ENCODE results near the gene SCARB2. TPM values are rescaled to one million over a fixed set of nuclear protein-coding genes. Genes with fewer than 3 reads are reported as not detected.

The SCARB2 gene
- polyA plus RNA-seq, 1 donor: 139 TPM

GRCh38 chr4:76148142-76148865, 65.3 kb downstream of the SCARB2 start, which contains the start of gene NUP54:
NUP54 (minus strand) TSS chr4:76148397; CDS start chr4:76148374, 23 bp downstream.
- DNase-seq (ENCODE audit: low read depth): peak; percentile 96

GRCh38 chr4:76147454-76148141, 66.0 kb downstream of the SCARB2 start:
- peak; percentile 9 for DNase-seq (ENCODE audit: low read depth)

DNA sequence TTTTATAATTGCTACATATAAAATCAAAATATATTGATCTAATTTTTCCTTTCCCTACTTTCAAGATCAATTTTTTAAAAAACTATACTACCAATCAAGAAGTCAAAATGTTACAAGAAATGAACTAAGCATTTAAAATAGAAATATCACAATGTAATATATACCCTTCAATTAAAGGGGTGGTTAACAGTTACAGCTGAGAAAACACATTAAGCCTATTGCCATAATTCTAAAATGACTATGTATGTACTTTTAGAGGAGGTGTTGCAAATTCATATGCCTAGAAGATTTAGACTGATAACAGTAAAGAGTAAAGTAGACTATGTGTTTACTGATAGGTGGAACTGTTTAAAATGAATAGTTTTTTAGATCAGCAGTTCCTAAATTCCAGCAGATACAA, 69.1 kb downstream of the SCARB2 start:
- DNase-seq (ENCODE audit: low read depth): no peak

- no peak for DNase-seq (ENCODE audit: low read depth)
These were observed 72.4 kb downstream of the SCARB2 start for GRCh38 chr4:76141241-76141640.

DNA sequence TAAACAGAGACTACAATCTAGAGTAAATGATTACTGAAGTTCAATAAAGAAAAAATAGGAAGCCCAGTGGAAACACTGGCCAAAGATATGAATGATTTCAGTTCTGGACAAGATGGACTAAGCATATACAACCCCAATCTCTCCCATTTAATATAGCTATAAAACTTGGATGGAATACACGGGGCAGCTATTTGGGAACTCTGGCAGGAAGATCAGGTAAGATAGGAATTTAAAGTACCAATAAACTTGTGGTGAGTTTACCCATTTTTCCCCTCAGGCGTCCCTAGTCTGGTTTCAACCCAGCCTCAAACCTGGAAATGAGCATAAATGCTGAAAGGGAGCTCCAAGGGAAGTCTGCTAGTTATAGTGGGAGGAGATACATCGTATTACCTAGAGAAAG, 85.9 kb downstream of the SCARB2 start:
- no peak for DNase-seq (ENCODE audit: low read depth)

DNA sequence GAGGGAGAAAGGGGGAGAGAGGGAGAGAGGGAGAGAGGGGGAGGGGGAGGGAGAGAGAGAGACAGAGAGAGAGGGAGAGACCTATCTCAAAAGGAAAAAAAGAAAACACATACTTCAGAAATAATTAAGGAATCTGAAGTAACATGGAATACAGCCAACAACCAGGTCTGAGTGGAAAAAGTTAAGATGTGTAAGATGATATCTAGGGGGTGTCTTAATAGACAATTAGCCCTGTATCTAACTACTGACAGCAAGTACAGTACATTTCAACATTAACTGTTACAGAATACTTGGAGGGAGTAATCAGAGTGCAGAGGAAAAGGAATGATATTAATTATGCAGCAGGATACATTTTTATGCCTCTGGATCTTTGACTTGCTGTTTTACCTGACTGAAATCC, 87.8 kb downstream of the SCARB2 start:
- DNase-seq (ENCODE audit: low read depth): no peak

GRCh38 chr4:76120199-76120598, 93.4 kb downstream of the SCARB2 start:
- DNase-seq (ENCODE audit: low read depth): no peak

DNA sequence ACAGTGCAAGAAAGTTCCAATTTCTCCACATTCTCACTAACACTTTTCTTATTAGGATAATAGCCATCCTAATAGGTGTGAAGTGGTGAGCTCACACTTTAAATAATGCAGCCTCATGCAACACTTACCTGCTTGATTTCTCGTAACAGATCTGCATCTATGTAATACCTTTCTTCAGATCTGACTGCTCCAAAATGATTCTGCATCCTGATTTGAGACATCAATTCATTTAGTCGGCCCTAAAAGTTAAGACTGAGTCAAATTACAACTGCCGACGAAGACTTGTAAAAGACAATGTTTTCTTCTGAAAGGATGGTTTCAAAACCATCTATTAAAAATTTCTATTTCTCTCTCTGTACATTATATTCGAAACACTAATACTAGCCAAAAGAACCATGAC, 96.1 kb downstream of the SCARB2 start:
- no peak for DNase-seq (ENCODE audit: low read depth)

GRCh38 chr4:76116821-76117220, 96.8 kb downstream of the SCARB2 start:
- no peak for DNase-seq (ENCODE audit: low read depth)

Other genes starting within 250 kb of the SCARB2 start
- gene SDAD1, start 222.9 kb downstream of the SCARB2 start, polyA plus RNA-seq (ENCODE audit: insufficient read length): 25.6 TPM
- 0.05 TPM for gene CXCL9, start 206.3 kb downstream of the SCARB2 start, polyA plus RNA-seq (ENCODE audit: insufficient read length)
- 0.23 TPM for gene CXCL10, start 190.3 kb downstream of the SCARB2 start, polyA plus RNA-seq (ENCODE audit: insufficient read length)
- not detected for gene CXCL11, start 177.8 kb downstream of the SCARB2 start, polyA plus RNA-seq (ENCODE audit: insufficient read length)
- 38.3 TPM for gene ART3, start 139.1 kb downstream of the SCARB2 start, polyA plus RNA-seq (ENCODE audit: insufficient read length)
- gene NUP54, start 65.4 kb downstream of the SCARB2 start, polyA plus RNA-seq (ENCODE audit: insufficient read length): 39.1 TPM
- 1.5 TPM for gene FAM47E, start 37.9 kb upstream of the SCARB2 start, polyA plus RNA-seq (ENCODE audit: insufficient read length)
- 58.9 TPM for gene STBD1, start 92.9 kb upstream of the SCARB2 start, polyA plus RNA-seq (ENCODE audit: insufficient read length)
- gene CCDC158, start 207.3 kb upstream of the SCARB2 start, polyA plus RNA-seq (ENCODE audit: insufficient read length): 0.75 TPM
- gene SHROOM3, start 221.4 kb upstream of the SCARB2 start, polyA plus RNA-seq (ENCODE audit: insufficient read length): 19.0 TPM

Measured in forelimb muscle (tissue), 1 donor.